Measurements from ENCODE around the gene ITGAV.

ITGAV gene

DNA sequence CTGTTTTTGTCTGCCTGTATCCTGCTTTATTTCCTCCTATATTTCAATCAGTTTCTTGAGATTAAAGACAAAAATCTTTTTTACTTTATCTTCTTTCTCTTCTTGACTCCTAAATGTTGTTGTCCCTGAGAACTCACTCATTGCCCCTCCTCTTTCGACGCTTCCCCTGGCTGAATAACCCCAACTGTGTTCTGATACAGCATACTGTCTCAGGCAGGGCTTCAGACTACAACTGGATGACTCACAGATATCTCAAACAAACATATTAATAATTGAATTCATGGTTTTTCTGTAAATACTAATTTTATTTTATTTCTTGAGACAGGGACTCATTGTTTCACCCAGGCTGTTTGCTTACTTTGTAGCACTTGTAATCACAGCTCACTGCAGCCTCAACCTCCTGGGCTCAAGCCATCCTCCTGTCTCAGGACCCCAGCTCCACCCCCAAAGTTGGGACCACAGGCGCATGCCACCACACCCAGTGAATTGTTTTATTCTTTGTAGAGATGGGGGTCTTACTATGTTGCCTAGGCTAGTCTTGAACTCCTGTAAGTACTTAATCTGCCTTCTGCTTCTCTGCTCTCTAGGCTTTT is 9.4 kb downstream of the ITGAV start:
- TF ChIP-seq MAX (IDR thresholded peaks at IDR 0.05) (no peak), TEAD4 (IDR thresholded peaks at IDR 0.05) (no peak), NFIC (IDR thresholded peaks at IDR 0.05) (no peak), RAD21 (IDR thresholded peaks at IDR 0.05; ENCODE audit: low read depth) (no peak), CEBPB (IDR thresholded peaks at IDR 0.05) (no peak)

GRCh38 chr2:186603286-186603685 is 13.4 kb downstream of the ITGAV start:
- TF ChIP-seq EP300 (IDR thresholded peaks at IDR 0.05; ENCODE audit: borderline replicate concordance) = no peak
- TF ChIP-seq FOXM1 (IDR thresholded peaks at IDR 0.05; ENCODE audit: borderline replicate concordance, low read depth) = no peak
- no peak for TF ChIP-seq USF1 (IDR thresholded peaks at IDR 0.05)

- no peak for TF ChIP-seq TEAD4 (IDR thresholded peaks at IDR 0.05)
- no peak for TF ChIP-seq NFIC (IDR thresholded peaks at IDR 0.05)
- no peak for TF ChIP-seq TAF1 (IDR thresholded peaks at IDR 0.05; ENCODE audit: low read depth)
- TF ChIP-seq TCF12 (IDR thresholded peaks at IDR 0.05; ENCODE audit: low read depth) = no peak
- no peak for TF ChIP-seq CEBPB (IDR thresholded peaks at IDR 0.05)
- no peak for TF ChIP-seq RAD21 (IDR thresholded peaks at IDR 0.05; ENCODE audit: low read depth)
- TF ChIP-seq REST (IDR thresholded peaks at IDR 0.05; ENCODE audit: low read depth) = no peak
- no peak for TF ChIP-seq MAX (IDR thresholded peaks at IDR 0.05)
- no peak for TF ChIP-seq CREB1 (IDR thresholded peaks at IDR 0.05; ENCODE audit: low read depth)
- TF ChIP-seq YY1 (IDR thresholded peaks at IDR 0.05; ENCODE audit: low read depth) = no peak
- TF ChIP-seq USF1 (IDR thresholded peaks at IDR 0.05) = no peak
- TF ChIP-seq EP300 (IDR thresholded peaks at IDR 0.05; ENCODE audit: borderline replicate concordance) = no peak
- no peak for TF ChIP-seq EGR1 (IDR thresholded peaks at IDR 0.05)
- no peak for TF ChIP-seq ZBTB7A (IDR thresholded peaks at IDR 0.05; ENCODE audit: low read depth)
- no peak for TF ChIP-seq FOXM1 (IDR thresholded peaks at IDR 0.05; ENCODE audit: borderline replicate concordance, low read depth)
Observed at GRCh38 chr2:186605041-186605440, 15.2 kb downstream of the ITGAV start.

DNA sequence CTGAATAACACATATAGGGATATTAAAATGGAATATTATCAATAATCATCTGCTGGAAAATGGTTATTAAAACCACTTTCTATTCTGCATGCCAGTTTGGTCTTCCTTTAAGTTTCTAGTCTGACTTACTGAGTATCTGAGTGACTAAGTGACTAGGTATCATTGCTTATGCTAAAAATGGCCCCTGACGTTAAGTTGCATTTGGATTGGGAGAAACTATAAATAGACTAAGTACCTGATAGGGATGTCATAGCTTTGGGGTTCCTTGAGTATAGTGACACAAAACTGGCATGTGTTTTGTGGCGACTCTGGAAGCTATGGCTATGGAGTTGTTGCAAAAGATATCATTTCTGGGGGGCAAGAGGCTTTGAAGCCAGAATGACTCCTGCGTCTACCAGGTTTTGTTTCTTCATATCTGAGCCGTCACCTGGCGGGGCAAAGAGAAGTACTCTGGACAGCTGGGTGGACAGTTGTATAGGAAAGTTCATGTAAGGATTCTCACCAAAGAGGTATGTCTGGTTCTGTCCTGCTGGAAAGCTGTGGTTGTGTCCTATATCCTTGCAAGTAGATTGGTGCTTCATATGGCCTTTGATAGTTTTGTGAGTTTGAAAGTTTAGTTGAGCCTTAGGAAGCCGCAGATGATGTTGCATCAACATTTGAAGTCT is 17.9 kb downstream of the ITGAV start:
- TF ChIP-seq EP300 (IDR thresholded peaks at IDR 0.05; ENCODE audit: borderline replicate concordance) = no peak
- no peak for TF ChIP-seq FOXM1 (IDR thresholded peaks at IDR 0.05; ENCODE audit: borderline replicate concordance, low read depth)
- TF ChIP-seq TEAD4 (IDR thresholded peaks at IDR 0.05) = no peak
- TF ChIP-seq USF1 (IDR thresholded peaks at IDR 0.05) = no peak
- no peak for TF ChIP-seq YY1 (IDR thresholded peaks at IDR 0.05; ENCODE audit: low read depth)
- TF ChIP-seq REST (IDR thresholded peaks at IDR 0.05; ENCODE audit: low read depth) = no peak
- no peak for TF ChIP-seq NFIC (IDR thresholded peaks at IDR 0.05)
- TF ChIP-seq EGR1 (IDR thresholded peaks at IDR 0.05) = no peak
- no peak for TF ChIP-seq CREB1 (IDR thresholded peaks at IDR 0.05; ENCODE audit: low read depth)
- TF ChIP-seq ZBTB7A (IDR thresholded peaks at IDR 0.05; ENCODE audit: low read depth) = no peak
- no peak for TF ChIP-seq TCF12 (IDR thresholded peaks at IDR 0.05; ENCODE audit: low read depth)
- TF ChIP-seq MAX (IDR thresholded peaks at IDR 0.05) = no peak
- TF ChIP-seq CEBPB (IDR thresholded peaks at IDR 0.05) = no peak
- no peak for TF ChIP-seq TAF1 (IDR thresholded peaks at IDR 0.05; ENCODE audit: low read depth)
- TF ChIP-seq RAD21 (IDR thresholded peaks at IDR 0.05; ENCODE audit: low read depth) = no peak

- TF ChIP-seq ZBTB7A (IDR thresholded peaks at IDR 0.05; ENCODE audit: low read depth) (no peak), TEAD4 (IDR thresholded peaks at IDR 0.05) (no peak), MAX (IDR thresholded peaks at IDR 0.05) (no peak), REST (IDR thresholded peaks at IDR 0.05; ENCODE audit: low read depth) (no peak), EGR1 (IDR thresholded peaks at IDR 0.05) (no peak)
Observed at GRCh38 chr2:186610785-186611184, 20.9 kb downstream of the ITGAV start.

Data from Ishikawa (cell line).